K562 (cell line): ENCODE data around the gene SUFU. TPM values are rescaled to one million over a fixed set of nuclear protein-coding genes. Genes with fewer than 3 reads are reported as not detected.
A peak's percentile ranks its signal among the peaks of the same experiment; 100 is the strongest.

Source experiments
- BCL6 ChIP-seq: fragments of 250-450 bp; sonication (Bioruptor Pico); IDR thresholded peaks from 2 replicates; pipeline ENCODE4 v1.4.0; 2020
- BRF1 ChIP-seq: IDR thresholded peaks from 3 replicates; pipeline ENCODE4 v1.6.1; 2011; ENCODE audit warnings: borderline replicate concordance, mild to moderate bottlenecking; ENCODE audit not compliant: insufficient read length; ENCODE audit errors: extremely low read depth
- CBX2 ChIP-seq: fragments of 200-600 bp; sonication (generic); IDR thresholded peaks from one replicate; pipeline ENCODE4 v1.6.1; 2012; ENCODE audit warnings: mild to moderate bottlenecking, low read length, inconsistent platforms; ENCODE audit not compliant: insufficient read depth, poor library complexity, severe bottlenecking
- CCAR2 ChIP-seq: fragments of 200-400 bp; formaldehyde crosslinking; IDR thresholded peaks from 2 replicates; pipeline ENCODE4 v1.6.1; 2017; ENCODE audit warnings: mild to moderate bottlenecking, low read depth, low read length
- CREM ChIP-seq: IDR thresholded peaks from 2 replicates; pipeline ENCODE4 v1.6.1; 2014; ENCODE audit warnings: antibody characterized with exemption, low read depth
- DDX20 ChIP-seq: fragments of 450-650 bp; IDR thresholded peaks from 2 replicates; pipeline ENCODE4 v1.6.1; 2016; ENCODE audit warnings: missing genetic modification characterization, low read depth, mild to moderate bottlenecking, missing compliant biosample characterization, moderate library complexity
- KAT2B ChIP-seq: IDR thresholded peaks from one replicate; pipeline ENCODE4 v1.6.1; 2012; ENCODE audit warnings: low read depth, mild to moderate bottlenecking, control low read depth, inconsistent platforms, low read length, moderate library complexity
- KDM5B ChIP-seq: fragments of 200-600 bp; sonication (generic); IDR thresholded peaks from 2 replicates; pipeline ENCODE4 v1.6.1; 2012; ENCODE audit warnings: low read depth, mild to moderate bottlenecking, moderate library complexity, low read length, control low read depth, inconsistent platforms; ENCODE audit not compliant: insufficient replicate concordance
- KLF1 ChIP-seq: fragments of 450-650 bp; IDR thresholded peaks from 2 replicates; pipeline ENCODE4 v1.6.1; 2016; ENCODE audit warnings: missing genetic modification characterization, missing compliant biosample characterization
- PCBP2 ChIP-seq: fragments of 200-400 bp; formaldehyde crosslinking; IDR thresholded peaks from 2 replicates; pipeline ENCODE4 v1.6.1; 2018; ENCODE audit warnings: low read length, low read depth, mild to moderate bottlenecking, moderate library complexity; ENCODE audit not compliant: poor library complexity, severe bottlenecking
- POLR2A ChIP-seq: fragments of 450-650 bp; conservative IDR thresholded peaks from 2 replicates; pipeline ENCODE4 v1.6.1; 2016
- SNRNP70 ChIP-seq: fragments of 200-400 bp; formaldehyde crosslinking; optimal IDR thresholded peaks from 2 replicates; pipeline ENCODE3; 2017; ENCODE audit warnings: low read depth, low read length
- SRSF3 ChIP-seq: fragments of 200-400 bp; formaldehyde crosslinking; IDR thresholded peaks from 2 replicates; pipeline ENCODE4 v1.6.1; 2016; ENCODE audit warnings: mild to moderate bottlenecking, low read length, moderate library complexity; ENCODE audit not compliant: insufficient read depth
- SUPT5H ChIP-seq: fragments of 450-650 bp; IDR thresholded peaks from 2 replicates; pipeline ENCODE4 v1.6.1; 2016
- YBX1 ChIP-seq: fragments of 450-650 bp; IDR thresholded peaks from 2 replicates; pipeline ENCODE4 v1.7.1; 2016; ENCODE audit warnings: mild to moderate bottlenecking
- ZBTB17 ChIP-seq: fragments of 450-650 bp; formaldehyde crosslinking; IDR thresholded peaks from 2 replicates; pipeline ENCODE4 v1.4.0; 2020; ENCODE audit warnings: mild to moderate bottlenecking
- ZNF23 ChIP-seq: fragments of 250-450 bp; sonication (Bioruptor Pico); IDR thresholded peaks from 2 replicates; pipeline ENCODE4 v1.4.0; 2020; ENCODE audit warnings: mild to moderate bottlenecking
- ZNF79 ChIP-seq: fragments of 250-450 bp; sonication (Bioruptor Pico); IDR thresholded peaks from 2 replicates; pipeline ENCODE4 v1.4.0; 2020; ENCODE audit warnings: low read depth, mild to moderate bottlenecking, moderate library complexity
- polyA plus RNA-seq, 8 experiments: library from polyadenylated mRNA; depleted of rRNA in 4 of 8; stranded (reverse) in 5 of 8; unstranded in 3 of 8; fragments of >200 nt; fragmentation: Nextera tagmentation in 2 of 8; fragmentation: Illumina TruSeq in 1 of 8; extraction: Ambion mirVana in 2 of 8; extraction: Trizol in 1 of 8; gene quantifications; 2 replicates each; pipeline versions ENCODE4 v1.2.1 to v1.2.3, GENCODE V29; 2011 to 2014; ENCODE audit warnings: inconsistent platforms in 1 of 8, missing spikeins in 1 of 8
- total RNA-seq, 7 experiments: library from RNA; depleted of rRNA in 6 of 7; stranded (reverse); fragments of >200 nt in 6 of 7; fragmentation: Illumina TruSeq in 2 of 7; extraction: Trizol in 2 of 7; gene quantifications; 2 replicates each; pipeline versions ENCODE4 v1.2.1 to v1.2.3, GENCODE V29; 2011 to 2021; ENCODE audit warnings: low replicate concordance in 1 of 7
- TF ChIP-seq, protein P1 (sequence below): fragments of 250-450 bp; sonication (Bioruptor Pico); IDR thresholded peaks from 2 replicates; pipeline ENCODE4 v1.4.0; 2020; ENCODE audit warnings: mild to moderate bottlenecking, moderate library complexity, borderline replicate concordance
- TF ChIP-seq, protein P2 (sequence below): fragments of 200-800 bp; sonication (Bioruptor generic); IDR thresholded peaks from 2 replicates; pipeline ENCODE4 v1.6.1; 2017; ENCODE audit warnings: missing genetic modification characterization, missing compliant biosample characterization
- TF ChIP-seq, protein P3 (sequence below), 2 experiments: fragments of 250-450 bp in 1 of 2; fragments of 450-650 bp in 1 of 2; sonication (Bioruptor Pico) in 1 of 2; IDR thresholded peaks; 2 replicates each; pipeline versions ENCODE4 v1.6.1 to v1.8.0; 2016 to 2021; ENCODE audit warnings: mild to moderate bottlenecking in 2 of 2, moderate library complexity in 2 of 2, missing compliant biosample characterization in 1 of 2, missing genetic modification characterization in 1 of 2
- TF ChIP-seq, protein P4 (sequence below): fragments of 450-650 bp; IDR thresholded peaks from one replicate; pipeline ENCODE4 v1.6.1; 2018; ENCODE audit warnings: mild to moderate bottlenecking, moderate library complexity; ENCODE audit not compliant: partially characterized antibody

Gene SUFU
- total and polyA plus RNA-seq, 9 of the 15 experiments (the other 6 are each of a cell fraction or from before 2014, with no cell fraction given) = 0.59 to 6.3 (median 0.82) TPM

DNA sequence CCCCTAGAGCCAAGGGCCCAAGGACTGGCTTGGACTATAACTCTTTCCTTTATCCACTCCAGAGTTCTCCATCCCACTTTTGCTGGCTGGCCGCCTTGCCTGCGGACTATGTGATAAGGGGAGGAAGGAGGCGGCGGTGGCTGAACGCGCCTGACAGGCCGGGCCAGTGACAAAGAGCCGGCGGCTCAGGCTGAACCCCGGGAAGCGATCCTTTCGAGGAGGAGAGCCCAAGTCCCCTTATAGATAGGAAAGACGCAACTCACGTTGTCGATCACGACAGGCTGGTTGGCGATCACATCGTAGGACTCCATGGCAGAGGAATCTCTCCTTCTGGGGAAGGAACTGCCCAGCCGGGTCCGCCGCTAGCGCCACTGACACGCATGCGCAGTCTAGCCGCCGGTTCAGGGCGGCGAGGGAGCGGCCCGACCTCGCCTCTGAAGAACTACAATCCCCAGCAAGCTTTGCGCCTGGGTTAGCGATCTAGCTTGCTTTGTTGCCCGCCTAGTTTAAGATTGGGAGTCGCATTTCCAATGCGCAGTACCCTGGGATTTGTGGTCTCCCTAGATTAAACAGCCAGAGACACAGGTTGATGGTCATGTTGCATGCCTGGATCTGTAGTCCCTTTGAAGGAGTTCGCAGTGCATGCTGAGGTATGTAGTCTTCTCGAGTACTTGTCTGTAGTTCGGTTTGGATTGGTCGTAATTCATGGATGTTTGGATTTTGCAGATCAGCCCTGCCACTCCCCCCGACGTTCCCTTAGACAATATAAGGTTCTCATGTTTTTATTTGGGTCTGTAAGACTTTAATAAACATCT is 1.2 kb upstream of the SUFU start, which contains the start of gene ACTR1A (continued):
- no peak for TF ChIP-seq PCBP2
- TF ChIP-seq SRSF3 = no peak
- TF ChIP-seq, protein P1, sequence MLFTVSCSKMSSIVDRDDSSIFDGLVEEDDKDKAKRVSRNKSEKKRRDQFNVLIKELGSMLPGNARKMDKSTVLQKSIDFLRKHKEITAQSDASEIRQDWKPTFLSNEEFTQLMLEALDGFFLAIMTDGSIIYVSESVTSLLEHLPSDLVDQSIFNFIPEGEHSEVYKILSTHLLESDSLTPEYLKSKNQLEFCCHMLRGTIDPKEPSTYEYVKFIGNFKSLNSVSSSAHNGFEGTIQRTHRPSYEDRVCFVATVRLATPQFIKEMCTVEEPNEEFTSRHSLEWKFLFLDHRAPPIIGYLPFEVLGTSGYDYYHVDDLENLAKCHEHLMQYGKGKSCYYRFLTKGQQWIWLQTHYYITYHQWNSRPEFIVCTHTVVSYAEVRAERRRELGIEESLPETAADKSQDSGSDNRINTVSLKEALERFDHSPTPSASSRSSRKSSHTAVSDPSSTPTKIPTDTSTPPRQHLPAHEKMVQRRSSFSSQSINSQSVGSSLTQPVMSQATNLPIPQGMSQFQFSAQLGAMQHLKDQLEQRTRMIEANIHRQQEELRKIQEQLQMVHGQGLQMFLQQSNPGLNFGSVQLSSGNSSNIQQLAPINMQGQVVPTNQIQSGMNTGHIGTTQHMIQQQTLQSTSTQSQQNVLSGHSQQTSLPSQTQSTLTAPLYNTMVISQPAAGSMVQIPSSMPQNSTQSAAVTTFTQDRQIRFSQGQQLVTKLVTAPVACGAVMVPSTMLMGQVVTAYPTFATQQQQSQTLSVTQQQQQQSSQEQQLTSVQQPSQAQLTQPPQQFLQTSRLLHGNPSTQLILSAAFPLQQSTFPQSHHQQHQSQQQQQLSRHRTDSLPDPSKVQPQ (CRISPR knock-in tag) = no peak
- TF ChIP-seq BRF1 = no peak
- TF ChIP-seq SNRNP70 = no peak
- peak; percentile 87 for TF ChIP-seq ZBTB17
- TF ChIP-seq BCL6 (CRISPR knock-in tag) = no peak
- TF ChIP-seq, protein P2, sequence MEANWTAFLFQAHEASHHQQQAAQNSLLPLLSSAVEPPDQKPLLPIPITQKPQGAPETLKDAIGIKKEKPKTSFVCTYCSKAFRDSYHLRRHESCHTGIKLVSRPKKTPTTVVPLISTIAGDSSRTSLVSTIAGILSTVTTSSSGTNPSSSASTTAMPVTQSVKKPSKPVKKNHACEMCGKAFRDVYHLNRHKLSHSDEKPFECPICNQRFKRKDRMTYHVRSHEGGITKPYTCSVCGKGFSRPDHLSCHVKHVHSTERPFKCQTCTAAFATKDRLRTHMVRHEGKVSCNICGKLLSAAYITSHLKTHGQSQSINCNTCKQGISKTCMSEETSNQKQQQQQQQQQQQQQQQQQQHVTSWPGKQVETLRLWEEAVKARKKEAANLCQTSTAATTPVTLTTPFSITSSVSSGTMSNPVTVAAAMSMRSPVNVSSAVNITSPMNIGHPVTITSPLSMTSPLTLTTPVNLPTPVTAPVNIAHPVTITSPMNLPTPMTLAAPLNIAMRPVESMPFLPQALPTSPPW (CRISPR knock-in tag) = peak; percentile 56; the same call in 1 of the 2 replicates
- peak; percentile 86 for TF ChIP-seq CREM
- peak; percentile 76 for TF ChIP-seq POLR2A
- TF ChIP-seq KAT2B = no peak
- TF ChIP-seq CCAR2 = no peak
- no peak for TF ChIP-seq YBX1
- TF ChIP-seq, protein P3, sequence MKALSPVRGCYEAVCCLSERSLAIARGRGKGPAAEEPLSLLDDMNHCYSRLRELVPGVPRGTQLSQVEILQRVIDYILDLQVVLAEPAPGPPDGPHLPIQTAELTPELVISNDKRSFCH (CRISPR knock-in tag; IDR thresholded peaks at IDR 0.05) = no peak
- TF ChIP-seq, protein P3 (tag; IDR thresholded peaks at IDR 0.05) = no peak
- TF ChIP-seq ZNF79 = no peak
- no peak for TF ChIP-seq CBX2
- TF ChIP-seq SUPT5H = peak; percentile 73
- TF ChIP-seq KDM5B = peak; percentile 40
- TF ChIP-seq ZNF23 (CRISPR knock-in tag) = no peak
- TF ChIP-seq DDX20 (tag) = no peak
- no peak for TF ChIP-seq KLF1 (tag)
- TF ChIP-seq, protein P4, sequence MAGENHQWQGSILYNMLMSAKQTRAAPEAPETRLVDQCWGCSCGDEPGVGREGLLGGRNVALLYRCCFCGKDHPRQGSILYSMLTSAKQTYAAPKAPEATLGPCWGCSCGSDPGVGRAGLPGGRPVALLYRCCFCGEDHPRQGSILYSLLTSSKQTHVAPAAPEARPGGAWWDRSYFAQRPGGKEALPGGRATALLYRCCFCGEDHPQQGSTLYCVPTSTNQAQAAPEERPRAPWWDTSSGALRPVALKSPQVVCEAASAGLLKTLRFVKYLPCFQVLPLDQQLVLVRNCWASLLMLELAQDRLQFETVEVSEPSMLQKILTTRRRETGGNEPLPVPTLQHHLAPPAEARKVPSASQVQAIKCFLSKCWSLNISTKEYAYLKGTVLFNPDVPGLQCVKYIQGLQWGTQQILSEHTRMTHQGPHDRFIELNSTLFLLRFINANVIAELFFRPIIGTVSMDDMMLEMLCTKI = no peak
